ENCODE measurements around the gene SPPL2A.
A peak's percentile ranks its signal among the peaks of the same experiment; 100 is the strongest.
"Not testable (repeated sequence)": the region's sequence is repeated elsewhere in the genome, so short reads cannot be mapped to it uniquely, and the experiment has no call there.

Gene SPPL2A

GRCh38 chr15:50765195-50765967 lies at the start of gene SPPL2A:
TSS of gene SPPL2A (minus strand) at chr15:50765706. CDS start at chr15:50765533, 173 bp downstream.
- peak; percentile 62 for DNase-seq (ENCODE audit: low read depth)

GRCh38 chr15:50814634-50815033 lies 49.1 kb upstream of the SPPL2A start:
- no peak for DNase-seq (ENCODE audit: low read depth)

- no peak for DNase-seq (ENCODE audit: low read depth)
Measured at GRCh38 chr15:50813865-50814264, 48.4 kb upstream of the SPPL2A start.

GRCh38 chr15:50813089-50813488 lies 47.6 kb upstream of the SPPL2A start:
- DNase-seq (ENCODE audit: low read depth), result no peak

GRCh38 chr15:50812181-50812506 lies 46.6 kb upstream of the SPPL2A start:
- not testable (repeated sequence) for DNase-seq (ENCODE audit: low read depth)

GRCh38 chr15:50811461-50812180 lies 46.1 kb upstream of the SPPL2A start:
- not testable (repeated sequence) for DNase-seq (ENCODE audit: low read depth)

GRCh38 chr15:50810128-50810527 lies 44.6 kb upstream of the SPPL2A start:
- no peak for DNase-seq (ENCODE audit: low read depth)

GRCh38 chr15:50808728-50809127 lies 43.2 kb upstream of the SPPL2A start:
- no peak for DNase-seq (ENCODE audit: low read depth)

GRCh38 chr15:50803479-50804180 lies 38.1 kb upstream of the SPPL2A start:
- no peak for DNase-seq (ENCODE audit: low read depth)

GRCh38 chr15:50800715-50801114 lies 35.2 kb upstream of the SPPL2A start:
- no peak for DNase-seq (ENCODE audit: low read depth)

- no peak for DNase-seq (ENCODE audit: low read depth)
Measured at GRCh38 chr15:50798684-50799083, 33.2 kb upstream of the SPPL2A start.

GRCh38 chr15:50797926-50798325 lies 32.4 kb upstream of the SPPL2A start:
- no peak for DNase-seq (ENCODE audit: low read depth)

GRCh38 chr15:50791486-50791885 lies 26.0 kb upstream of the SPPL2A start:
- DNase-seq (ENCODE audit: low read depth), result no peak

GRCh38 chr15:50790778-50791453 lies 25.4 kb upstream of the SPPL2A start:
- no peak for DNase-seq (ENCODE audit: low read depth)

GRCh38 chr15:50786871-50787270 lies 21.4 kb upstream of the SPPL2A start:
- DNase-seq (ENCODE audit: low read depth), result no peak

- no peak for DNase-seq (ENCODE audit: low read depth)
Measured at GRCh38 chr15:50786438-50786837, 20.9 kb upstream of the SPPL2A start.

- no peak for DNase-seq (ENCODE audit: low read depth)
Measured at GRCh38 chr15:50783895-50784294, 18.4 kb upstream of the SPPL2A start.

GRCh38 chr15:50783411-50783810 lies 17.9 kb upstream of the SPPL2A start:
- no peak for DNase-seq (ENCODE audit: low read depth)

- DNase-seq (ENCODE audit: low read depth), result no peak
Measured at GRCh38 chr15:50778086-50778485, 12.6 kb upstream of the SPPL2A start.

GRCh38 chr15:50777042-50777441 lies 11.5 kb upstream of the SPPL2A start:
- DNase-seq (ENCODE audit: low read depth), result no peak

GRCh38 chr15:50774450-50774849 lies 8.9 kb upstream of the SPPL2A start:
- no peak for DNase-seq (ENCODE audit: low read depth)

GRCh38 chr15:50773389-50773788 lies 7.9 kb upstream of the SPPL2A start:
- DNase-seq (ENCODE audit: low read depth), result no peak
